GM12873 (cell line): ENCODE data around the gene TMEM235.

ENCODE experiments used
- TF ChIP-seq, protein P1 (sequence below): IDR thresholded peaks from 2 replicates; pipeline ENCODE4 v1.5.1; 2012; ENCODE audit warnings: low read depth, mild to moderate bottlenecking, moderate library complexity, low read length, control low read depth; ENCODE audit not compliant: insufficient read depth; ENCODE audit errors: missing control alignments

The TMEM235 gene

GRCh38 chr17:78241277-78242023 is 10.0 kb downstream of the TMEM235 start:
- TF ChIP-seq, protein P1, sequence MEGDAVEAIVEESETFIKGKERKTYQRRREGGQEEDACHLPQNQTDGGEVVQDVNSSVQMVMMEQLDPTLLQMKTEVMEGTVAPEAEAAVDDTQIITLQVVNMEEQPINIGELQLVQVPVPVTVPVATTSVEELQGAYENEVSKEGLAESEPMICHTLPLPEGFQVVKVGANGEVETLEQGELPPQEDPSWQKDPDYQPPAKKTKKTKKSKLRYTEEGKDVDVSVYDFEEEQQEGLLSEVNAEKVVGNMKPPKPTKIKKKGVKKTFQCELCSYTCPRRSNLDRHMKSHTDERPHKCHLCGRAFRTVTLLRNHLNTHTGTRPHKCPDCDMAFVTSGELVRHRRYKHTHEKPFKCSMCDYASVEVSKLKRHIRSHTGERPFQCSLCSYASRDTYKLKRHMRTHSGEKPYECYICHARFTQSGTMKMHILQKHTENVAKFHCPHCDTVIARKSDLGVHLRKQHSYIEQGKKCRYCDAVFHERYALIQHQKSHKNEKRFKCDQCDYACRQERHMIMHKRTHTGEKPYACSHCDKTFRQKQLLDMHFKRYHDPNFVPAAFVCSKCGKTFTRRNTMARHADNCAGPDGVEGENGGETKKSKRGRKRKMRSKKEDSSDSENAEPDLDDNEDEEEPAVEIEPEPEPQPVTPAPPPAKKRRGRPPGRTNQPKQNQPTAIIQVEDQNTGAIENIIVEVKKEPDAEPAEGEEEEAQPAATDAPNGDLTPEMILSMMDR, result no peak

DNA sequence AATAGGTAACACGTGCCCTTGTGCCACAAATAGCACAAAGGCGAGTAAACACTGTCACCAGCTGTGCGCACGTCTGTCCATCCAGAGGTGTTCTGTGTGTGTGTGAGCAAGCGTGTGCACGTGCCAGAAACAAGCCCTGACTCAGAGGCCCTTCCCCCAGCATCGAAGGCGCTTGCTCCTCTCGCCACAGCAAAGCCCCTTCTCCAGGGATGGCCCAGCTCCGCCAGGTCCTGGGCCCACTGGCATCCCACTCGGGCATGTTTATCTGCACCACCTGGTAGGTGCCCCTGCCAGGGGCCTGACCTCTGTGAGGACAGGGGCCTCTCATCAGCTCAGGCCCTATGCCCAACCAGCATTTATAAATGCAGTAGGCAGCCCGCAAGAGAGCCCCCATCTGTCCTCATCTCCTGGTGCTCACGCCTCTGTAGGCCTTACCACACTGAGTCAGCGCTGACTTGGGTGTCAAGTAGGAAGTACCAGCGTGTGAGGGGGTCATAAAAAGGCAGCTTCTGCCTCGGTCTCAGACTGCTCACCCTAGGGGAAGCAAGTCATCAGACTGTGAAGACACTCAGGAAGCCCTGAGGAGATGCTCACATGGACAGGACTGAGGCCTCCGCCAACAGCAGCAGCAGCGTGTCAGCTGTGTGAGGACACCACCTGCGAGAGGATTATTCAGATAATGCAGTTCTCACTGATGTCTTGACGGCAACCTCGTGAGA is 10.8 kb downstream of the TMEM235 start:
- TF ChIP-seq, protein P1, result no peak

- TF ChIP-seq, protein P1, result no peak
Measured at GRCh38 chr17:78247304-78247703, 15.9 kb downstream of the TMEM235 start.

GRCh38 chr17:78248051-78248914 is 16.9 kb downstream of the TMEM235 start:
- TF ChIP-seq, protein P1, result no peak

DNA sequence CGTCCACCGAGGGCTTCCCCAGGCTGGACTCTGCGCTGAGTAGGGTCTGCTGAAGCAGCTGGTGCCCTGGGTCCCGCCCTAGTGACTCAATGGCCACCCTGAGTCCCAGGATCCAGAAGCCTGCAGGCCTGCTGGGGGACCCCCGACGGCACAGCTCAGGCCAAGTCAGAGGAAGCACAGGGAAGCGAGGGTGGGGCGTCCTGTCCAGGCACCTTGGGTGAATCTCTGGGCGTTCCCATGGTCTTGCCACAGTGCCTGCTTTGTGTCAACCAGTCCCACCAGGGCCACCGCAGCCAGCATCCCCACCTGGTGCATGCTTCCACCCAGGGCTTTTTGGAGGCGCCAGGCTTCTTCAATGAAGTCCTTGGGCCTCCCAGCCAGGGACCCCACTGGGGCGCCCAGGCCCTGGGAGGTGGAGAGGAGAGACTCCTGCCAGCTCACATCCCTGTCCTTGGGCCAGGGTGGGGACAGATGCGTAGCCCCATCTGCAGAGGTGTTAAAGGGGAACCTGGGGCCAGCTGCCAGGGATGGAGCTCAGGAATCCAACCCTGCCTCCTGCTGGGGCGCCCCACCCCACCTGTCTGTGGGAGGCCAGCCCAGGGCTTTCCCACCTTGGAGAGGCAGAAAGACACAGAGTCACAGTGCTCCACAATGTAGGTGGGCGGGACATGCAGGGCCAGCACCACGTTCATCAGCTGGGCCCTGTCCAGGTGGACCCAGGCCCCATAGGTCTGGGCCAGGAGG is 17.8 kb downstream of the TMEM235 start:
- TF ChIP-seq, protein P1, result no peak

DNA sequence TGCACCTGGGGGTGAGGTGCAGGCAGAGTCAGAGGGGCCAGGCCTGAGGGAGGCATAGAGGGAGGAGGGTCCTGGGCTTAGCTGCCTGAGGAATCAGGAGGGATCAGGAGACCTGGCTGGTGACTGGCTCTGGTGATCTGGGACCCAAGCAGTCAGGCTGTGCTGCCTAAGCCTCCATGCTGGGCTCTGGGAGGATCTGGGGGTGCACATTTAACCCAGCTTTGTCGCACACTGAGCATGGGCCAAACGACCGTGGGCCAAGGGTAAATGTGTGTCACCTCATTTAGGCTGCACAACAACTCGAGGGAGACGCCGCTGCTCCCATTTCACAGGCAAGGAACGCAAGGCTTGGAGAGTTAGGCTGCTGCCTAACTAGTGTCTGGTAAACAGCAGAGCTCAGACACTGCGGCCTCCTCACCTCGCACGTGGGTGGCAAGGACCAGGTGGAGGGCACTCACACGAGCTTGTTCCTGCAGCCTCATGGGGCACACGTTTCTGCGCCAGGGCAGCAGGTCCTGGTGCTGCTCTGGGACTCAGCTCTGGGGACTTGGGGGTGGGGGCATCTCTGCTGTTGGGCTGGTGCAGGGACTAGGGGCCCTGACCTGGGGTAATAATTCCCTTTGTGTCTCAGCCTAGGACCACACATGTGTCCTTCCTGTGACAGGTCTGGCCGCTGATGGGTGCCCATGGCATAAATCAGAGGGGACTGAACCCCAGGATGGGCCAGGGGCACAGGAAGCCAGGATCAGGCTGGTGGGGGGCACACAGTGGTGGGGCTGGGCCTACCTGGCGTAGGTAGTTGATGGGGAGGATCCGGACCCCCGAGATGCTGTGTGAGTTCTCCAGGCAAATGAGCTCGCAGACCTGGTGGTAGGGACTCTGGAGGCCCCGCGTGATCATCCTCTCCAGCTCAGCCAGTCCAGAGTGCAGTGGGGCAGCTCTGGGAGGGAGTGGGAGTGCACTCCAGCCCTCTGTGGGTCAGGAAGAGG is 18.7 kb downstream of the TMEM235 start:
- TF ChIP-seq, protein P1, result no peak
